ENCODE data around the gene ALCAM. TPM values are rescaled to one million over a fixed set of nuclear protein-coding genes. Genes with fewer than 3 reads are reported as not detected.

ALCAM gene
- total RNA-seq, 1 donor from 2014 or later = 12.7 TPM

GRCh38 chr3:105620236-105620635, 253.5 kb downstream of the ALCAM start:
- intact Hi-C loops (cut with micrococcal nuclease) = no loop called here

DNA sequence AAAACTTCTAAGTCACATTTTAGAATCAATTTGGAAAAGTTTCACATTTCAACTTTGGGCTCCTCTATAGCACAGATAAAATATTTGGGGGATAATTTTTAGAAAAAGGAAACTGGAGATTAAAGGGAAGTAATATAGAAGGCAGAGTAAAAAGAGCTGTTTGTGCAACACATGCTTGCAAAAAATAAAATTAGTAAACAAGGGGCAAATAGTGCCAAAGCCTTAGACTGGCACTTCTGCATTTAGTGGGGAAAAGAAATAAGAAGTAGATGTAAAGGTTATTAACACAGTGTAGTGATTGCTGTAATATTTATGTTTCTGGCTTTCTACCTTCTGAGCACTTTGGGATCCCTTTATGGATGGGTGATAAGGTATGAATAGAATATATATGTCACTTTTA, 255.5 kb downstream of the ALCAM start:
- intact Hi-C loops (cut with micrococcal nuclease) = no loop called here
